Endothelial cell of umbilical vein (primary cell): ENCODE data around the gene RGS18. TPM values are rescaled to one million over a fixed set of nuclear protein-coding genes. Genes with fewer than 3 reads are reported as not detected.
"Not testable (repeated sequence)": the region's sequence is repeated elsewhere in the genome, so short reads cannot be mapped to it uniquely, and the experiment has no call there.

Source experiments
- BruUV-seq: library from RNA; stranded (reverse); fragments of 400-500 nt; replicated peaks from 2 replicates; lab custom pipeline; 2021; lab: Mats Ljungman, UMichigan
- CTCF ChIA-PET: fragments of 300-600, 350-600 bp; sonication (Branson Sonifier 250); formaldehyde crosslinking; loops from one replicate; lab custom pipeline; 2021; ENCODE audit warnings: antibody characterized with exemption, inconsistent platforms; lab: Charles Lee
- POLR2A ChIA-PET: fragments of 300-600, 350-600 bp; sonication (Branson Sonifier 250); formaldehyde crosslinking; loops from one replicate; lab custom pipeline; 2021; ENCODE audit warnings: antibody characterized with exemption, inconsistent platforms; lab: Charles Lee
- DNase-seq: peaks from one replicate; pipeline ENCODE4 v3.0.0-alpha.2; 2011; ENCODE audit warnings: low read depth, low spot score
- FAIRE-seq: peaks from 2 replicates; lab custom pipeline; 2011; peaks lifted over from hg19 to GRCh38; lab: Jason Lieb, UNC
- H2AFZ ChIP-seq: 2 replicates; pipeline ENCODE4 v1.6.0; 2012; ENCODE audit warnings: low read depth, low read length, control low read depth, inconsistent platforms
- H3K27ac ChIP-seq: 2 replicates; pipeline ENCODE4 v1.5.1; 2011; ENCODE audit warnings: low read depth, mild to moderate bottlenecking, control low read depth, low read length, moderate library complexity; ENCODE audit not compliant: insufficient read depth
- H3K27me3 ChIP-seq, 2 experiments: 2 replicates each; pipeline versions ENCODE4 v1.6.0 to v1.6.1; 2011; ENCODE audit warnings: low read length in 2 of 2, mixed read lengths in 1 of 2; ENCODE audit not compliant: control insufficient read depth in 2 of 2, insufficient read depth in 2 of 2
- H3K36me3 ChIP-seq, 2 experiments: 2 replicates in 1 of 2; 3 replicates in 1 of 2; pipeline ENCODE4 v1.5.1; 2011; ENCODE audit warnings: low read length in 2 of 2, mild to moderate bottlenecking in 1 of 2, moderate library complexity in 1 of 2; ENCODE audit not compliant: control insufficient read depth in 2 of 2, insufficient read depth in 2 of 2; ENCODE audit errors: extremely low read depth in 1 of 2
- H3K4me1 ChIP-seq: 3 replicates; pipeline ENCODE4 v1.5.1; 2011; ENCODE audit warnings: mild to moderate bottlenecking, low read length; ENCODE audit not compliant: control insufficient read depth, insufficient read depth; ENCODE audit errors: extremely low read depth
- H3K4me2 ChIP-seq: 2 replicates; pipeline ENCODE4 v1.6.1; 2011; ENCODE audit warnings: low read length, control low read depth, mixed read lengths; ENCODE audit not compliant: insufficient read depth
- H3K4me3 ChIP-seq, 3 experiments: fragments of 200-600 bp in 1 of 3; sonication (generic), shearing (Covaris generic) in 1 of 3; replicated peaks in 1 of 3; 2 replicates each; pipeline ENCODE4 v1.5.1; 2011 to 2016; ENCODE audit warnings: control low read depth in 3 of 3, low read length in 3 of 3, mild to moderate bottlenecking in 2 of 3, inconsistent platforms in 1 of 3, low read depth in 1 of 3, moderate library complexity in 1 of 3; ENCODE audit not compliant: insufficient read depth in 1 of 3
- H3K79me2 ChIP-seq: 2 replicates; pipeline ENCODE4 v1.6.0; 2012; ENCODE audit warnings: low read length, inconsistent platforms; ENCODE audit not compliant: control insufficient read depth, insufficient read depth
- H3K9ac ChIP-seq: replicated peaks from 2 replicates; pipeline ENCODE3; 2011; ENCODE audit warnings: low read length, control low read depth; ENCODE audit not compliant: insufficient read depth; ENCODE audit errors: extremely low read depth
- H3K9me1 ChIP-seq: replicated peaks from 3 replicates; pipeline ENCODE4 v1.6.0; 2011; ENCODE audit warnings: mild to moderate bottlenecking, low read length; ENCODE audit not compliant: control insufficient read depth, insufficient read depth; ENCODE audit errors: extremely low read depth
- H3K9me3 ChIP-seq: replicated peaks from 2 replicates; pipeline ENCODE4 v1.5.1; 2012; ENCODE audit warnings: low read length, inconsistent platforms; ENCODE audit not compliant: control insufficient read depth, insufficient read depth
- H4K20me1 ChIP-seq: replicated peaks from 2 replicates; pipeline ENCODE3; 2011; ENCODE audit warnings: mild to moderate bottlenecking, low read length; ENCODE audit not compliant: control insufficient read depth, insufficient read depth; ENCODE audit errors: extremely low read depth
- CTCF ChIP-seq, 2 donors: IDR thresholded peaks; 1 replicate in 1 of 2; 2 replicates in 1 of 2; pipeline ENCODE4 v1.5.1; 2011; ENCODE audit warnings: low read length in 2 of 2, mild to moderate bottlenecking in 2 of 2, moderate library complexity in 2 of 2, control low read depth in 1 of 2, inconsistent platforms in 1 of 2, low read depth in 1 of 2; ENCODE audit not compliant: insufficient read depth in 1 of 2; ENCODE audit errors: extremely low read depth in 1 of 2
- EZH2 ChIP-seq: IDR thresholded peaks from 2 replicates; pipeline ENCODE4 v1.6.1; 2012; ENCODE audit warnings: borderline replicate concordance, low read depth, mild to moderate bottlenecking, moderate library complexity, low read length, inconsistent platforms; ENCODE audit not compliant: severe bottlenecking
- FOS ChIP-seq: IDR thresholded peaks from 2 replicates; pipeline ENCODE4 v1.6.1; 2011; ENCODE audit warnings: mild to moderate bottlenecking, low read length, moderate library complexity, borderline replicate concordance; ENCODE audit not compliant: insufficient read depth
- GATA2 ChIP-seq: IDR thresholded peaks from 2 replicates; pipeline ENCODE4 v1.7.0; 2011; ENCODE audit warnings: low read depth, mild to moderate bottlenecking, moderate library complexity, mixed read lengths, low read length; ENCODE audit not compliant: insufficient read length, insufficient read depth
- JUN ChIP-seq: IDR thresholded peaks from 2 replicates; pipeline ENCODE4 v1.6.1; 2011; ENCODE audit warnings: borderline replicate concordance, low read depth; ENCODE audit not compliant: insufficient read length, insufficient read depth
- MAX ChIP-seq: IDR thresholded peaks from 2 replicates; pipeline ENCODE4 v1.6.1; 2011; ENCODE audit not compliant: insufficient read depth, insufficient read length
- MYC ChIP-seq: IDR thresholded peaks from one replicate; pipeline ENCODE4 v1.6.1; 2011; ENCODE audit warnings: mild to moderate bottlenecking, low read depth, low read length
- POLR2A ChIP-seq: IDR thresholded peaks from 2 replicates; pipeline ENCODE4 v1.6.1; 2012; ENCODE audit warnings: low read depth, mild to moderate bottlenecking, control low read depth, low read length
- POLR2AphosphoS5 ChIP-seq: IDR thresholded peaks from 2 replicates; pipeline ENCODE4 v1.6.1; 2012; ENCODE audit warnings: low read depth, mild to moderate bottlenecking, control low read depth, low read length, moderate library complexity; ENCODE audit not compliant: insufficient read depth
- dilution Hi-C: fragments of 300-500 bp; cut with MboI; formaldehyde crosslinking; loops from one replicate; pipeline ENCODE4 v1.15.0; 2019; ENCODE audit warnings: low sequenced_read_pairs; ENCODE audit not compliant: extremely low pct_ligation_motif_present
- intact Hi-C: fragments of 100-400 bp; cut with micrococcal nuclease; formaldehyde crosslinking; loops from one replicate; pipeline ENCODE4 v1.10.0; 2022
- polyA plus RNA-seq, 4 experiments: library from polyadenylated mRNA; depleted of rRNA in 3 of 4; stranded (reverse) in 3 of 4; unstranded in 1 of 4; fragments of >200 nt; gene quantifications; 2 replicates each; pipeline versions ENCODE4 v1.2.1 to v1.2.3, GENCODE V29; 2011 to 2012; ENCODE audit warnings: missing spikeins in 1 of 4
- total RNA-seq: library from RNA; stranded (reverse); gene quantifications from 2 replicates; pipeline ENCODE4 v1.2.3, GENCODE V29; 2021

RGS18 gene
- total and polyA plus RNA-seq, 2 donors (not counting 3 experiments of a cell fraction or from before 2014, with no cell fraction given), result not detected

GRCh38 chr1:192227330-192227729 lies 69.1 kb downstream of the RGS18 start:
- BruUV-seq, result no TSS peak

GRCh38 chr1:192227980-192228379 lies 69.7 kb downstream of the RGS18 start:
- CTCF ChIA-PET, result interaction anchor here (1.3 kb wide), 1 partner anchor 20 kb away, joined by 3 read pairs; no protein-coding TSS in a partner anchor
- not testable (repeated sequence) for BruUV-seq

More at GRCh38 chr1:192227330-192227729, 69.1 kb downstream of the RGS18 start:
- Histone ChIP-seq H3K9me1 (no peaks in the 10 kb centered on the region), H3K4me1 (peaks cover 12% of the 10 kb centered on the region), H3K79me2 (no peaks in the 10 kb centered on the region), H3K36me3 (no peaks in the 10 kb centered on the region), H3K9ac (no peak overlapping the region), H3K27me3 (no peaks in the 10 kb centered on the region), H3K9me3 (no peaks in the 10 kb centered on the region), H3K27ac (no peak overlapping the region), H3K4me2 (no peak overlapping the region), H2AFZ (no peak overlapping the region), H3K4me3 (no peak overlapping the region), H4K20me1 (no peaks in the 10 kb centered on the region)
- dilution Hi-C loops, result no loop called here
- no peak for TF ChIP-seq CTCF (IDR thresholded peaks at IDR 0.05; ENCODE audit: extremely low read depth in 1 of 2, insufficient read depth in 1 of 2, low read depth in 1 of 2, low read length in 2 of 2)
- TF ChIP-seq EZH2, result no peak
- no peak for TF ChIP-seq MAX
- no peak for TF ChIP-seq FOS
- no peak for TF ChIP-seq MYC
- no peak for TF ChIP-seq POLR2A
- no peak for TF ChIP-seq GATA2
- no peak for TF ChIP-seq POLR2AphosphoS5
- no peak for TF ChIP-seq JUN
- intact Hi-C loops, result loop anchor here (2.0 to 5.0 kb wide), 2 partner anchors 33 to 55 kb away; no protein-coding TSS in a partner anchor
- POLR2A ChIA-PET, result no interaction called here
- CTCF ChIA-PET, result no interaction called here
- FAIRE-seq (no peak), DNase-seq (no peak)

More at GRCh38 chr1:192227980-192228379, 69.7 kb downstream of the RGS18 start:
- dilution Hi-C loops, H3K27me3 ChIP-seq, H4K20me1 ChIP-seq, H3K9ac ChIP-seq, H2AFZ ChIP-seq, POLR2A ChIA-PET, FAIRE-seq, H3K27ac ChIP-seq, DNase-seq, H3K9me3 ChIP-seq, H3K79me2 ChIP-seq, H3K9me1 ChIP-seq, H3K4me3 ChIP-seq, H3K4me2 ChIP-seq, H3K36me3 ChIP-seq: not testable (repeated sequence)
- H3K4me1 ChIP-seq, result peaks cover 12% of the 10 kb centered on the region
- intact Hi-C loops, result loop anchor here (2.0 to 5.0 kb wide), 2 partner anchors 33 to 56 kb away; no protein-coding TSS in a partner anchor
